Activated CD4-positive, CD25-positive, alpha-beta regulatory T cell treated with anti-CD3 and anti-CD28 coated beads, Interleukin-2, amount 50 U/mL, for 16 hours (primary cell): ENCODE data around the gene NDNF.

Experiments
- DNase-seq: peaks from one replicate; pipeline ENCODE4 v3.0.0-alpha.2; 2020; ENCODE audit warnings: low read depth, low spot score

NDNF gene

DNA sequence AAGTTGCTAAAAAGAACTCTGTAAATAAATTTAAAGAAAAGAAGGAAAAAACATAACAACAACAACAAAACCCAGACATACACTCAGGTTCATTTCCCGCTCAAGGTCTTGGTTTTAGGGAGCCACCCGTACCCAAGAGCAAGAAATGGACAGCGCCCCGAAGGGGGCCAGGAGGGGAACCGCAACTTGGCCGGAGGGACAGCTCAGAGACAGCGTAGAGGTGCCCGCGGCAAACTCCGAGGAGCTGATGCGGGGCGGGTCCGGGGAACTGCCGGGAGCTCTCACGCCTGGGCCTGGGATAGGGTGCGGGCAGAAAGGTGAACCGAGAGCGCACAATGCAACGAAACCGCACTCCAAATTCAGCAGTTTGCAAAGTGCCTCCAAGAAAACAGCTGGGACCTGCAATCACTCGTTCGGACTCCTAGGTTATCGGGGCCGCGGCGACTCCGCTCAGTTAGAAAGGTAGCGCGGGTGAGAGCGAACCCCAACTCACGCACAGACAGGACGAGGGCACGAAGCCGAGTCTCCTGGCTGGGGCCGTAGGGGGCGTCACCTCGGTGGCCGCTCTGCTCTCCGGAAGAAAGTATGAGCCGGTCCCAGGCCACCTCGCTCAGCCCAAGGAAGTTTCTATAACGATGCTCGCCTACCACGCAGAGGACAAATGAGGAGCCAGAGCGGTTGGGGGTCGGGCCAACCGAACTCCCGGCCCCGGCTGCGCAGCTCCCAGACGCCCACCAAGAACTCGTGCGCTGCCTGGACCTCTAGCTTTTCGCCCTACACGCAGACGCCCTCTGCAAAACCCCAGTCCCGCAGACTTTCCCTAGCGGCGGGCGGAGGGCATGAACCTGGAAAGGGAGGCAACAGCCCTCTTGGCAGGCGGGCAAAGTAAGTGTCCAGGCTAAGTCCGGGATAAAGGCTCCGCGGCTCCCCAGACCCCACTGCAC is 1.4 kb downstream of the NDNF start:
- no peak for DNase-seq

DNA sequence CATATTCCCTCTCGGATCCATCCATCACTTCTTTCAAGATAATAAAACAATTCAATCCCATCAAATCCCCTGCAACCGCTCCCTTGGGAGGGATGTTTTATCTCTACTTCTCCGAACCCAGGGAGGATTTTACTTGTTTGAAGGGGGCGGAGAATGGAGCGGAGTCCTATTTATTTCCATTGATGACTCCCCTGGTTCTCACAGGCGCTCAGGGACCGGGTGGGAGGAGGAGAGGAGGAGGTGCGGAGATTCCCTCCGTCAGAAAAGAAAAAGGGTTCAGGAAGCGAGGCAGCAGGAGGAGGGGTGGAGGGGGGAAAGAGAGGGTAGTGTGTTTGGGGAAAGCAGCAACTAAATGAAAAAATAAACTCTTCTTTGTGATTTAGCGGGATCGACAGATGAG is 2.1 kb downstream of the NDNF start:
- DNase-seq = no peak

DNA sequence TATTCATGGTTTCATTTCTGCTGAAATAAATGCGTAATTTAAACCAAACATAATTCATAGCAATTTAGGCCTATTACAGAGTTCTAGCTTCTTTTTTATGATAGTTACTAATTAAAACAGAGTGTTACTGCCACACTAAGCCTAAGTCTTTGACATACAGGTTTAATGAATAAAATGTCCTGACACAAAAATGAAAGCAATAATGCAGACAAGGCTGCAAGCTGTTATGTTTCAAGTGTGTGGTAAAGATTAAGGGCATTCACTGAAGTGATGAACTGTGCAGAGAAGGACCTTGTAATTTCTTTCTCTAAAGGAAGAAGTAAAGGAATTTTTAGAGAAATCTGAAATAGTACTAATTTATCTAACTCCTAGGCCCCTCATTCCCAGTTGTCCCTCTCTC is 2.9 kb downstream of the NDNF start:
- no peak for DNase-seq

DNA sequence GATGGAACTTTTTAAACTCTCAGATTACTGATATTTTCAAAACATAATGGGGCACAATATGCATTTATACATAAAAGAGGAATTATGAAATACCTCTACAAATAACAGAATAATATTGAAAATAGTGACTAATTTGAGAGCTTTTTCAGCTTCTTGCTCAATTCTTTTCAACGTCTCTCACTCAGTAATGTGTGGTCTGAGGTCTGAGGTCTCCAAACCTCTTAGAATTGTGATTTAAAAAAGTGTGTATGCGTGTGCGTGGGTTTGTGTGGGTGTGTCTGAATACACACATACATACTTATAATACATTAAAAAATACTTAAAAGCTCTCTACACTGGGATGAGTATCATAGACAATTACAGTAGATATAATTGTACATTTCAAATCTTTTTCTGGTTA is 7.9 kb downstream of the NDNF start:
- no peak for DNase-seq

DNA sequence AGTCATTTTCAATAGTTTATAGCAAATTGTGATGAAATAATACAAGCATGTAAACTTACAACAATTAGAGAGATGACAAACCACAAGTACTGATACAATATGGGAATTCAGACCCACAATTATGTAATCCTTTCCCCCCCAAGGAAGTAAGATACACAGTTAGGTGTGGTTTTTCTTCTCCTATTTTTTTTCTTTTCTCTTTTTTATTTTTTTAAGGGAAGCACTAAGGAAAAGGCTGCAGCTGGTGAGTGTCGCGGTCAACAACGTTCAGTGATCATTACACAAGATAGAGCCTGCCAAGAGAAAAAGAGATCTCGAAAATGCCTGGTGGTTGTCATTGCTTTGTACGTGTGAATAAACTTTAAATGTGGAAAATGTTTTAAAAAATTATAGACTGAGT is 9.8 kb downstream of the NDNF start:
- DNase-seq = no peak

DNA sequence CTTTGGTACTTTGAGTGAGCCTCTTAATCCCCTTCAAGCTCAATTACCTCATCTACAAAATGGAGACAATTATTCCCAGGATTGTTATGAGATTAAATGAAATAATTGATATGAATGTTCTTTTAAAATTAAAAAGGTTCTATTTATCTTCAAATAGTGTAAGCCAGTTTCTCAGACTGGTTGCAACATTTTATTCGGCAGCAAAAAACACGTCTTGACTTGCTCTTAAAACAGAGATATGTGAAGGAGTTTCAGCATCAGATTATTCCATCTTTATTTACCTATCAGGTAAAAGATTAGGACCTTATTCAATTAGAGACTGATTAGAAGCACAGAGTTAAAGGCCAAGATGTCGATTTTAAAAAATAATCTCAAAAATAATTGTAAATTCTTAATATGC is 10.5 kb downstream of the NDNF start:
- no peak for DNase-seq

DNA sequence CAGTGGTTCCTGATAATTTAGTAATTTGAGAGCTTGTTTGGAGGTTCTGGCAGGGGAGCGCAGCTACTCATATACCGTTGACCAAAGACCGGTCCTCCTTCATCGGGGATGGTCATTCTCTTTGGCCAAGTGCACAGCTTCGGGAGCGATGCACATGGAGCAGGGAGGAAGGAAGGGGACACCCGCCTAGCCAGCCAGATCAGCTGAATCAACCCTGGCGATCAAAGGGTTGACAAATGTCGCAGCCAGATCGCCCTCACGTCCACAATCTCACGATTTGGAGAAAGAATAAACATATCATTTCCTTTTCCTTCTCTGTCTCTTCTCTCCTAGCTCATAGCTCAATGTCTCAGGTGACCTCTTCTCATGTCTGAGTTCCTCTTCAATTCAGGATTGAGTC is 11.1 kb downstream of the NDNF start:
- no peak for DNase-seq

DNA sequence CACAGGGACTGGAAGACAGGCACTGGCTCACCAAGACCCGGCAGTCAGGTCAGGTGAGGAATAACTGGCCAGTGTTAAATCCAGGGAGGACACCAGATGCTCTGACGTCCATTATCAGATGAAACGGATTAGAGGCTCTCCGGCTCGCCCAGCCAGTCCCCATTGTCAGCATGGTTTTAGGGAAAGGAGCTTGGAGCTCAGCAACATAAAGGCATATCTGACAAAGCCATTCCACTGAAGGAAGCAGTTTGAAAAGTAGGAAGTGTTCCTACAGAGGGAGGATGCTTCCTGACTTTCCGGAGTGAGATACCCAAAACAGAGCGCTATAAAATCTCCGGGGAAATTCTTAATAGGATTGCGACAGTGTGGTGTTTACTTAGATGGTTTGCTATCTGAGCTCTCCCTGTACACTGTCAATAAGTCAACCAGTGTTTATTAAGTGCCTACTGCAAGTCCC is 14.8 kb downstream of the NDNF start:
- DNase-seq = no peak

DNA sequence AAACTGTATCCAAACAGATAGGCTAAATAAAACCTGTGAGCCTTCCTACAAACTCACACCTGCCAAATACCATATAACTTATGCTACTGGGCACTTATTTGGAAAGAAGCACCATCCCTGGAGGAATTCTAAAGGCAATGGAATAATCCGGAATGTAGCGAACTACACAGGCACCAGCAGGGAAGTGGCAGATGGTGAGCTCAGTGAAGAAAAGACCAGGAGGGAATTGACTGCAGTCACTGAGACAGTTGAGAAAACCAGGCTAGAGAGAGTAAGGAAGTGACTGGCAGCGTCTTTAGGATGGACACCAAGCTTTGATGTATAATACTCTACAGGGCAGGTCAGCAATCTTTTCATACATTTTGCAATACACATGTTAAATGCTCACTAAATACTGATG is 16.3 kb downstream of the NDNF start:
- DNase-seq = no peak

DNA sequence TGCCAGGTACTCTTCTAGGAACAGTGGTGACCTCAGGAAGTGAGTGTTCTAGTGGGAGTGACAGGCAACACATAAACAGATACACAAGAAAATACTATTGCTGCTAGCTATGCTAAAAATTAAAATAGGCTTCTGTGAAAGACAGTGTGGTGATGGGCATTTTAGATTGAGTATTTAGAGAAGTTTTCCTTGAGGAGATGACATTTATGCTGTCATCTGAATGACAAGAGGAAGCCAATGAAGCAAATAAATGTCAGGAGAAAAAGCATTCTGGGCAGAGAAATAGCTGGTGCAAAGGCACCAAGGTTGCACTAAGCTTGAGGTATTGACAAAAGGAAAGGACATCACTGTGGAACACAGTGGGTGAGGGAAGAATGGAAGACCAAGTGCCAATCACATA is 18.0 kb downstream of the NDNF start:
- DNase-seq = no peak

DNA sequence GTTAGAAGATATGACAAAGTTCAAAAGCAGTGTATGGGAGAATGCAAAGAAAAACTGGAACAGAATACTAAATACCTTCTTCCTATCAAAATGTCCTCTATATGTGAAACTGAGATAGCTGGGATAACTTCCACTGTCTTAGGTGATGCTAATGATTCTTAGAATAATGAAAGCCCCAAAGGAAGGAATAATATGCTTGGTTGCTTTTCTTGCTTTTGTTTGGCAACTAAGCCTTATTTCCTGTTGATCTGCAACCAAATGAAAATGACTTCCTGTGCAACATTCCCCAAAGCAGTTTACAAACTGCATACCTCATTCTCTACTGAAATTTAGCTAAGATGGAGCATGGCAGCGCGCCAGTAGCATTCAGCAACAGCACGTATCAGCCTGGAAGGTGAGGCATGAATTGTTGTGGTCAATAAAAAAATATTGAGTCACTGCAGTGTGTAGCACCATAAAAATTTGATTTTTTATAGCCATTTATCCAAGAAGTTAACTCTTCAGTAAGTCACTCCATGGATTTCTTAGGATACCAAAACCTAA is 18.7 kb downstream of the NDNF start:
- no peak for DNase-seq

DNA sequence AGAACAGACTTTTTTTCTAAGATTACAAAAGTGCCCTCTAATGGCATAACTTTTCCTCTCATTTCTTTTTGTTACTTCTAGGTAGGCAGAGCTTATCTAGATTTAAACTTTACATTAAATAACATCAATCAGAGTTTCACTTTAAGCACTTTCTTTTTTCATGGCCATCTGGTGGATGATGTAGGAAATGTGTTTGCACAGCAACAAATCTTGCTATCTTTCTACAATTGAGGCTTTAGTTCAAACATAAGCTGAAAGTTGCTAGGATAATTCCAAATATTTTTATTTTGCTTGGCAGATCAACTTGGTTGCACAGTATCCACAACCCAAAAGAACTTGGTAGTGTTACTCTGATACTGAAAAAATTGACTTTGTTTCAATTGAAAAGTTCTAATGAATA is 22.0 kb downstream of the NDNF start:
- DNase-seq = no peak

DNA sequence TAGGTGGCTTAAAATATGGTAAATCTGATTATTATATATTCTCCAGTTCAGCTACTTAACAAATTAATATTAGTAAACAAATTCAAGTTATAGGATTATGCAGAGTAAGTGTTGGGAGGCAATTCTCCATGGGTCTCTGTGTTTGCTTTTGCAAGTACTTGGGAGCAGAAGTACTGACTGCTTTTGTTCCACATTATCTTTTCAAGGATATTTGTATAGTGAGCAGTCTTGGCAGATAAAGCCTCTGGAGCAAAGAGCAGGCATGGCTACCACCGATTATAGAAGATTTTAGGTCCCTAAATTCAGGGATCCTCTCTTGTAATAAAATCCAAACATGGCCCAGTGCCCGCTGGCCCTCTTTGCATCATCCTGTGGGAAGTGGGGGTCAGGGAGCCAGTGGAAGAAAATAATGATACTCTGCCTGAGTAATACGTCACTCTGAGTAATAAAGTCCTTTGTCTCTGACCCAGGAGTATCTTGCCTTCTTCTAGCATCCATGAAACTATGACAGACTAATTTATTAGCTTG is 23.2 kb downstream of the NDNF start:
- DNase-seq = no peak

DNA sequence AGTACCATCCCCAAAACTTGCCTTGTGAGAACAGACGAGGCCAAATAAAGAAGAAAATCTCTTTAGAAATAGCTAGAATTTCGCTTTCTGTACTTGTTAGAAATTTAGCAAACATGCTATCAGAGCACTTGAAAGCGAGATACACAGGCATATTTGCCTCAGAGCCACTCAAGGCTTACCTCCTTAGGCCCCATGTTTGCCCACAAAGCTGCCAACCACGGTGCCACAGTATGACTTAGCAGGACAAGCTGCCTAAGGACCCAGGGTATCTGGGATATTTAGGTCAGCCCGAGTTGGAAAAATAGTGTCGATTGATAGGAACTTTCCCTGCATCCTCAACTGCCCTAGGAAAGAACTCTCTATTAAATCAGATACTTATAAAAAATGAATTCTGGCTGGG is 24.2 kb downstream of the NDNF start:
- DNase-seq = no peak

DNA sequence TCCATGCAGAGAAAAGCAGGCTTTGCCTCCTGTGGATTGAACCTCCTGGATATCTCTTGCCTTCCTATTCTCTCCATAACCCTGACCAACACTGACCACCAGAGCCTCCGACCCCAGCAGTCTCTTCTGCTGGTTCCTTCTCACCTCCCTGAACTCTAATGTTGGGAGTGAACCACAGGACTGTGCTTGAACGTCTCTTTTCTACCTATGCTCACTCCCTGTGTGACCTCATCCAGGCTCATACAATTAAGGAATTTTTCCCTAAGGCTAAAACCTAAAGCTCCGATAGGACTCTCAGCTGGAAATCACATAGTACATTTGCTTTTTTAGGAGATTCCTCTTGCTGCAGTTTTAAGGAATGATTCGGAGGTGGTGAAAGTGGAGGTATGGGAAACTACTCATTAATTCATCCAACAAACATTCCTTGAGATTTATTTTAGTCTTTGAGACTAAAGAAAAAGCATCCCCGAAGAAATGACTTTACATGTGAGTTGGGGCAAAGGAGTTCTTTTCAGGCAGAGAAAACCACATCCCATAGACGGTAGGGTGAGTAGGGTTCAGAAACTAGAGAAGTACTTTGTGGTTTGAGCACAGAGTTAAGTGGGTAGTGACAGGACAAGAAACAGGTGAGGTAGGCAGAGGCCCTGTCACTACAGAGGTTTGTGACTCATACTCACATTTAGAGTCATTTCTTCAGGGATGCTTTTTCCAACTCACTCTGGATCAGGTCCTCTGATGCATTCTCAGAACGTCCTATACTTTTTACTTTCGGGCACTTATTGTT is 30.8 kb downstream of the NDNF start:
- DNase-seq = no peak

DNA sequence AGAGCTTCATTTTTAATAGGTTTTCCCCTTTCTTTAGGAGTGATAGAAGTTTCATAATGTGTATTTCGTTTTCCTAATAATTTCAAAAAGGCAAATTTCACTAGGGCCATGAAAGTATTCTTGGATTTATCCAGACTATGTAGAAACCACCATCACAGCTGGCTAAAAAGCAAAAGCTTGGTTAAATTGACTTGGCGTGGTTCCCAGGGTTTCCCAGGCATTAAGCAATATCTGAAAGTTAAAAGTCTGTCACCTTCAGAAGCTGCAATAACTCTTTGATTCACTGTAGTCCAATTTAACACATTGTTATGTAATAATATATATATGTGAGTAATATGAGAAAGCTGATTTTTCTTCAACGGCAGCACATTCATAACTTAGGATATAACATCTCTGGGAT is 38.3 kb downstream of the NDNF start:
- DNase-seq = no peak

DNA sequence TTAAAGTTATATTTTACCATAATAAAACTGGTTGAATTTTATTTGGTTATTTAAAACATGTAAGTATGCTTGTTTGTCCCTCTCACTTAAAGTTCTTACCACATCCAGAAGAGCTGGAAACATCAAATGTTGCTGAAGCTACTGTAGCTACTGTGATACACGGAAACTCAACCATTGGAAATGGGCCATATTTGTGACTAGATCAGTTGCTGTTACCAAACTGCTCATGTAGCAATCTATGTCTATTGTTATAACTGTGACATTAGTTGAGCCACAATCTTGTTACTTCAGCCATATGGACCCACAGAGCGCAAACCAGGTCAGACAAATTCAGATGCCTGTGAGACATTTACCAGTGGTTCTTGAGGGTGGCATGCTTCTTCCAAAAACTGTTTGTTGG is 41.6 kb downstream of the NDNF start:
- no peak for DNase-seq

DNA sequence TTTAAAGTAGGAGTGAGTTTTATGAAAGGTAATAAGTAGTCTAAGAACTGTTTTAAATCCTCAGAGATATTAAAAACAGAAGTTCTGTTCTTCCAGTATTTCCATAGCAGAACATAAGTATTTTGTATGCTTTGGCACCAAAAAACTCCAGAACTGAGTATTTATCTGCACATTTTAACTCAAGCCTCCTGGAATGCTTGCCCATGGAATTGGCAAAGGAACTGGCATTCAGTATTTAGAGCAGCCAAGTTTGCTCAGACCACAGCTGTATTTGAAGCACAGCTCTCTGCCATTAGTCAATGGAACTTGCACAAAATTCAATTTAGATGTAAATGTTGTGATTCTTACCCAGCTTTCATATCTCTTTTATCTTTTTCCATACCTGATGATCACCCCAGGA is 42.2 kb downstream of the NDNF start:
- DNase-seq = no peak

DNA sequence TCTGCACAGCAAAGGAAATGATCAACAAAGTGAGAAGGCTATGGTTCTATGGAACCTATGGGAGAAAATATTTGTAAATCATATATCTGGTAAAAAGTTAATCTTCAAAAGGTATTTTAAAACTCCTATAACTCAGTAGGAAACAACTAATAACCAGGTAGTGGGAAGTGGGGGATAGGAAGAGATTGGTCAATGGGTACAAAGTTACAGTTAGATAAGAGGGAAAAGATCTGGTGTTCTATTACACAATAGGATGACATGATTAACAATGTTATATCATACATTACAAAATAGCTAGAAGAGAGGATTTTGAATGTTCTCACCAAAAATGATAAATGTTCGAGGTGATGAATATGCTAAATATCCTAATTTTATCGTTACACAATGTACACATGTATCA is 46.3 kb downstream of the NDNF start:
- no peak for DNase-seq

DNA sequence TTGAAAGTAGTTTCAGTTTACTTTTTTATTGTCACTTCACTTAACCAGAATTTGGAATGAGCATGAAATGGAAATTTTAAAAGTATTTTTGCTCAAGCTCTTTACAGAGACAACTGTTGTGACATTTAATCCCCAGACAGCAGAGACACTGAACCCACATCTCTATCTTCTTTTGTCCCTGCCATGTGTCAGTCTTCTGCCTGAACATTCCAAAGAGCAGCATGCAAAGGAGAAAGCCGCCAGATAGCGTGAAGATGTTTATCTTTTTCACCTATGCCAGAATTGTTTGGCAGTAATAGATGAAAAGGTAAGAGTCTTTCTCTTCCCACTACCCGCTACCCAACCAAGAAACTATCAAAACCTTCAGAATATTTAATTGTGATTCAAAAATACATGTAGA is 46.8 kb downstream of the NDNF start:
- no peak for DNase-seq

DNA sequence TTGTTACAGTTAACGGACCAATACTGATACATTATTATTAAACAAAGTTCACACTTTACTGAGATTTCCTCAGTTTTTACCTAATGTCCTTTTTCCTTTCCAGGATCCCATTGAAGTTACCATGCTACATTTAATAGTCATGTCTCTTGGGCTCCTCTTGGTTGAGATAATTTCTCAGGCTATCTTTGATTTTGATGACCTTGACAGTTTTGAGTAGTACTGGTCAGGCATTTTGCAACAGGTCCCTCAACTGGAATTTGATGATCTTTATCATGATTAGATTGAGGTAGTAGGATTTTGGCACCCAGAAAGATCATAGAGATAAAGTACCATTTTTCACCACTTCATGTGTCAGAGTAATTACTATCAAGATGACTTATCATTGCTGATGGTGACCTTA is 53.8 kb downstream of the NDNF start:
- DNase-seq = no peak

DNA sequence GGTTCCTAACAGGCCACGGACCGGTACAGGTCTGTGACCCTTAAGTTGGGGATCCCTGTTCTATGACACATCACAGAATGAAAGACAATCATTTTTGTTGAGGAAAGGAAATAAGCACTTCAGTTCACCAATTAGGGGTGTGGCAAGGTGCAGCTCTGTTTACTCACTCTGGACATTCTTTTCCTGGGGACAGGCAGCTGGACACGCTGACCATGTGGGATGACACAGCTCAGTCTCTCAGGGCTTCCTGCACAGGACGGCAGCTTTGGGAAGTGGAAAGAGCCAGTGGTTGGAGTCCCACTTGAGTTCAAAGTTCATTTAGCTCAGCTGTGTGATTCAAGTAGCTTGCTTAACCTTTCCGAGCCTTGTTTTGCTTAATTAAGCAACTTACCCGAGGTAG is 55.7 kb downstream of the NDNF start:
- no peak for DNase-seq
